Subcutaneous adipose tissue (tissue), 4 donors: ENCODE measurements around the gene PPP1R15A. TPM values are rescaled to one million over a fixed set of nuclear protein-coding genes. Genes with fewer than 3 reads are reported as not detected.

Experiments
- CTCF ChIP-seq: fragments of 450-650 bp; IDR thresholded peaks from one replicate; pipeline ENCODE4 v1.5.1; 2016; ENCODE audit warnings: low read depth, mild to moderate bottlenecking, control low read depth, antibody characterized with exemption, moderate library complexity
- total RNA-seq, 4 donors: library from RNA; depleted of rRNA; stranded (reverse); fragments of >200 nt; gene quantifications; one replicate each; pipeline ENCODE4 v1.1.0, GENCODE V29; 2016

Gene PPP1R15A
- total RNA-seq, 4 donors from 2014 or later = 30.5 to 81.7 (median 48.3) TPM

GRCh38 chr19:48844472-48844871, 27.7 kb upstream of the PPP1R15A start:
- TF ChIP-seq CTCF = no peak

- no peak for TF ChIP-seq CTCF
Measured at GRCh38 chr19:48845384-48845783, 26.8 kb upstream of the PPP1R15A start.

- TF ChIP-seq CTCF = no peak
Measured at GRCh38 chr19:48852292-48852691, 19.9 kb upstream of the PPP1R15A start.

GRCh38 chr19:48853483-48853882, 18.7 kb upstream of the PPP1R15A start:
- TF ChIP-seq CTCF = no peak

GRCh38 chr19:48854103-48854502, 18.1 kb upstream of the PPP1R15A start:
- no peak for TF ChIP-seq CTCF

GRCh38 chr19:48856921-48857320, 15.3 kb upstream of the PPP1R15A start:
- no peak for TF ChIP-seq CTCF

- no peak for TF ChIP-seq CTCF
Measured at GRCh38 chr19:48858984-48859710, 13.1 kb upstream of the PPP1R15A start.
